HG02610 (cell line): ENCODE results near the gene TRIO.

ENCODE experiments used
- ATAC-seq: cut with Tn5 transposase; IDR thresholded peaks from one replicate; pipeline ENCODE4 v1.9.1; 2021; ENCODE audit warnings: mild to moderate bottlenecking, moderate library complexity; ENCODE audit not compliant: unreplicated experiment

Gene TRIO

GRCh38 chr5:14122089-14122488 is 21.1 kb upstream of the TRIO start:
- ATAC-seq, result no peak

DNA sequence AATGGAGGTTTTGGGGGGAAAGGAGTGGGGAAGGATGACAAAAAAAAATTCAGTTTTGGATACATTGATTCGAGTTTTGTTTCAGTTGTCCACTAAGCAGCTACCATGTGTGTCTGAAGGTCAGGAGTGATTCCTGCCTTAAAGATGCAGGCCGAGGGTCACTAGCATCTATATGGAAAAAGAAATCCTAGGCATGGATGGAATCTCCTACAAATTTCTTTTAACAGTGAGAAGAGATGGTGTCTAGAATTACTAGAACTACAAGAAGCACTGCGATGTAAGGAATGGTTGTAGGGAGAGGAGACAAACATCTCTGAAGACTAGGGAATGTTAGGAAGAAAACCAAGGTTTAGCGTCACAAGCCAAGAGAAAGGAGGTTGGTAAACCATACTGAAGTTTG is 19.6 kb upstream of the TRIO start:
- ATAC-seq, result no peak

- ATAC-seq, result no peak
Measured at GRCh38 chr5:14123974-14124482, 19.1 kb upstream of the TRIO start.

GRCh38 chr5:14125262-14125661 is 17.9 kb upstream of the TRIO start:
- no peak for ATAC-seq

GRCh38 chr5:14127587-14127986 is 15.6 kb upstream of the TRIO start:
- no peak for ATAC-seq

GRCh38 chr5:14128079-14128478 is 15.1 kb upstream of the TRIO start:
- ATAC-seq, result no peak

- no peak for ATAC-seq
Measured at GRCh38 chr5:14129123-14129522, 14.0 kb upstream of the TRIO start.

GRCh38 chr5:14131855-14132503 is 11.2 kb upstream of the TRIO start:
- no peak for ATAC-seq

DNA sequence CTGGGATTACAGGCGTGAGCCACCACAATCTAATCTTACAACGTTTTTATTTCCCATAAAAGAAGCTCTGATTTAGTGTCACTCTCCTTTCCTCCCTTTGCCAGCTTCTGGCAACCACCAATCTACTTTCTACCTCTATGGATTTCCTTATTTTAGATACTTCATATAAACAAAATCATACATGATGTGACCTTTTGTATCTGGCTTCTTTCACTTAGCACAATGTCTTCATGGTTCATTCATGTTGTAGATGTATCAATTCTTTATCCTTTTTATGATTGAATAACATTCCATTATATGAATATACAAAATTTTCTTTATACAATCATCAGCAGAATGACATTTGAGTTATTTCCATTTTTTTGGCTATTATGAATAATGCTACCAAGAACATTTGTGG is 9.7 kb upstream of the TRIO start:
- no peak for ATAC-seq

GRCh38 chr5:14134083-14134482 is 9.1 kb upstream of the TRIO start:
- no peak for ATAC-seq

DNA sequence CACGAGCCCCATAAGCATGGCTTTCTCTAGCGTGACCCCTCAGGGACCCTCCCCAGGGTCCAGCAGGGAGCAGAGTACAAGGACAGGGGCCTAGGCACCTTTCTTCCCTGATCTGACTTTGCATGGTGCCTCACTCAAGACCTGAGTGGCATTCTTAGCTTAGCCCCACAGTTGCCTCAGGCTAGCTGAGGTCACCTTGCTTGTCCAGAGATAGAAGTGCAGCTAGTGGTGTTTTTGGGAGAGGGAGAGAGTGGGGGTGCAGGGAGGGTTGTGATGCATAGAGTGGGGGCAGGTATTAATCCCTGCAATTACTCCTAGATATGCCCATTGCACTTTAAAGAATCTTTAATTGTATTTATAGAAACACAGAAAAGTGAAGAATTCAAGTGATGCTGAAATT is 8.4 kb upstream of the TRIO start:
- ATAC-seq, result no peak

- no peak for ATAC-seq
Measured at GRCh38 chr5:14135621-14136020, 7.5 kb upstream of the TRIO start.

DNA sequence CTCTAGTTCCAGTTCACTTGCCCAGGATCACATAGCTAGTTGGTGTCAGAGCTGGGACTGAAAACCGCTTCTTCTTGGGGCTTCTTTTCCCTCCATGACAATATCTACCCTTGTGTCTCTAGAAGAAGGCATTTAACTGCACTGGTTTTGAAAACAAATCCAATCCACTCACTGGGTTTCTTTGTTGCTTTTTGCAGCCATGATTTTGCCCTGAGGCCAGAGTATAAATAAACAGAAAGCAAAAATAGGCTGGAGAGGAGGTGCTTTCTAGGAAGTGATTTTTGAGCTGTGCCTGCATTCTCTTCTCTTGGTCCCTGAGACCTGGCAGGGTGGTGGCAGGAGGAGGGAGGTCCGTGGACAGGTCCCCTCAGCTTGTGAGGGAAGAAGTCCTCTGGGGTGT is 6.9 kb upstream of the TRIO start:
- ATAC-seq, result no peak

DNA sequence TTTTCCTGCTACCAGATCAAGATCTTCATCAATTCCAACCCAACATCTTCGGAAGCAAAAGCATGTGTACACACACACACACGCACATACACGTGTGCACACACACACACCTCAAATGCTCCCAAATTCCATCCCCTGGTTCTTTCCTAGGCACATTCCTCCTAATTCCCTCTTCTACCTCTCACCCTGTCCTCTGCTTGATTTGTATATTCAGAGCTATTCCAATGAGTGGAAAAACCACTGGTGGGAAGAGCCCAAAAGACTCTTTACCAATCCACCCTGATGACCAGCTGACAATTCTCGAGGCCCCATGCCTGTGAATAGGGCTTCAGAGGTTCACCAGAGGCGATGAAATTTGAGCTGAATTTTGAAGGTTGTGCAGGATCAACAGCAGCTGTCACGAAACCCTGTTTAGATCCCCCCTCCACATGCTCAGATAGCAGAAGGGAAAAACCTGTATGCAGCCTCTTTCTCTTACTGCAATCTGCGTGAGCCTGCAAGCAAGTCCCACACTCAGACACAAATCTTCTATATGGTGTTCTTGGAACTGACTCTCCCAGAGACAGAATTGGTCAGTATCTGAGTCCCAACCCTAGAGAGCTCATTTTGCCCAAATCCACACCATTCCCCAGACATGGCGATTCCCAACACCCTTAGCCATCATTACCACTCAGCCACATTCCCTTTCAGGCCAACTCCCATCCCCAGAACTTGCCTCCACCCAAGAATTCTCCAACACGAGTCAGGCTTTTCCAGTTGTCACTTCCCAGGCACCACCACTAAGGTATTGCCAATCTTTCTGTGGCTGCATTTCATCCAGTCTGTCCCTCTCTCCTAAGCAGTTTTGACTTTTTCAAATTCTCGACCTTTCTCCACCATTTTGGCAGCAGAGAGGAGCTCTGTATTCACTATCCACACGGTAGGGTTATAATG is 4.3 kb upstream of the TRIO start:
- no peak for ATAC-seq

- no peak for ATAC-seq
Measured at GRCh38 chr5:14141764-14142163, 1.4 kb upstream of the TRIO start.

DNA sequence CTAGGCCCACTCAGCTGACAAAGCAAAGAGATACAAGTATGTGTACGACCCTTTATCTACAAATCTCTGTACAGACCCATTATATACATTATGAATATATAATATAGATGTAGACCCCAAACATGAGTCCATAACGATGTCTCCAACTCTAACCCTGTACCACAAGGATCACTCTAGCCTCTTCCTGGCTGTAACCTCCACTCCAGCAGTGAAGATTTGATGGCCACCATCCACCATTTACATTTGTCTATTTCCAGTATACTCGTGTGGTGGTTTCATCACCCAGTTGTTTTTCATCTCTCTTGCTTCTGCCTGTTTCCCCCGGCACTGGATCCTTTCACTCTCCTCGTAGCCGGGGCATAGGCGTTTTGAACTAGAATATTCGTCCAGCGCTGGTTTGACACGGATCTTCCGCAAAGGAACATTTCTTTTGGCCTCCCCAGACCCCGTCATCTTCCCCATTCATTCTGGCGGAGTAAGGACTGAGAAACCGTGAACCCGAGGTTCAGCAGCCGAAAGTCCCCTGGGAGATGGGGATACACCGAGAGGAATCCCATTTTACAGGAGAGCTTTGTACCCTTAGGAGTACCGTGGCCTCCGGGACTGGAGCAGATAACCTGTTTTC is 828 bp upstream of the TRIO start:
- ATAC-seq, result peak; percentile 6

DNA sequence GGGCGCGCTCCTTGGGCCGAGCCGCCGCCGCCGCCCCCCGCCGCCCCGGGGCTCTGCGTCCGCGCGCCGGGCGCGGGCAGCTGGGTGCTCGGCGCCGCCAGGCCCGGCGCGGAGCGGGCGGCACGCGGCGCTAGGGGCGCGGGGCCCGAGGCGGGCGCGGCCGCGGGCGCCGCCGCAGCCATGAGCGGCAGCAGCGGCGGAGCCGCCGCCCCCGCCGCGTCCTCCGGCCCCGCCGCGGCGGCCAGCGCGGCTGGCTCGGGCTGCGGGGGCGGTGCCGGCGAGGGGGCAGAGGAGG is 351 bp downstream of the TRIO start:
- ATAC-seq, result no peak

GRCh38 chr5:14143841-14144585 is 871 bp downstream of the TRIO start:
- ATAC-seq, result peak; percentile 9

DNA sequence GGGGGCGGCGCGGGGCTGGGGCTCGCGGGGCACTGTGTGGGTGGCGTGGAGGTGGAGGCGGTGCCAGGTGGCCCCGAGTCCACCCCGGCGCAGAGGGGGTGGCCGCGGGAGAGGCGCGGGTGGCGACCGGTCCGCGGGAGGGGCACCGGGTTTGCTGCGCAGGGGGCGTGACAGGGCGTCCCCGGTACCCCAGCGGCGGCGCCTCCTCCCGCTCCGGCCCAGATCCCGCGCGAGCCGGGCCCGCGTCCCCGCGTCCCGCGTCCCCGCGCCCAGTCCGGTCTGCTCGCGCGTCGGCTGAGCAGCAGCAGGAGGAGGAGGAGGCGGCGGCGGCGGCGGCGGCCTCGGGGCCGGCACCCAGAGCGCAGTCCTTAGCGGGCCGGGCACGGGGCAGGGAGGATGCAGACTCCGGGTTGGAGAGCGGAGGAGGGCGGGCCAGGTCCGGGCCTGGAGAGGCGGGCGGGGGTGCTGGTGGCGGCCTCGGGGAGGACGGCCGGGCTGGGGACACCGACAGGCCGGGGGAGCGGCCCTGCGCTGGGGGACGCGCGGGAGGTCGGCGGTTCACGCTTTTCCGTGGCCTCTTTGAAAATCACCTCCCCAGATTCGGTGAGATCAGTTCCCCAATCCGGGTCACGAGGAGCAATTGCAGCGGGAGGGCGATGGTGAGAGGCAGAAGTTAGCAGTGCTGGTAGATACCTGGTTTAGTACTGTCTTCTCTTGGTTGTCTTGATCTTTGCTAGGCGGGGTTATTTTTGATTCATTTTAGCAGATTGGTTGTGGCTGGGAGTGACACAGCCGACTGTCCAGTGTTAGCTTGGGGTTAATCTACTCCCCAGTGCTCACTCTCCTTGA is 1.7 kb downstream of the TRIO start:
- ATAC-seq, result peak; percentile 57
